Gastroesophageal sphincter (tissue), 3 donors: ENCODE data around the gene SYK.

Source experiments
- POLR2AphosphoS5 ChIP-seq: sonication (generic); formaldehyde crosslinking; IDR thresholded peaks from one replicate; pipeline ENCODE4 v1.6.1; 2017; ENCODE audit warnings: antibody characterized with exemption
- TF ChIP-seq, protein P1 (sequence below), 4 experiments: fragments of 200-600 bp in 2 of 4; fragments of 450-650 bp in 2 of 4; sonication (generic) in 1 of 4; IDR thresholded peaks; one replicate each; pipeline ENCODE4 v1.5.1; 2017 to 2019; ENCODE audit warnings: antibody characterized with exemption in 4 of 4, mild to moderate bottlenecking in 2 of 4, moderate library complexity in 2 of 4

DNA sequence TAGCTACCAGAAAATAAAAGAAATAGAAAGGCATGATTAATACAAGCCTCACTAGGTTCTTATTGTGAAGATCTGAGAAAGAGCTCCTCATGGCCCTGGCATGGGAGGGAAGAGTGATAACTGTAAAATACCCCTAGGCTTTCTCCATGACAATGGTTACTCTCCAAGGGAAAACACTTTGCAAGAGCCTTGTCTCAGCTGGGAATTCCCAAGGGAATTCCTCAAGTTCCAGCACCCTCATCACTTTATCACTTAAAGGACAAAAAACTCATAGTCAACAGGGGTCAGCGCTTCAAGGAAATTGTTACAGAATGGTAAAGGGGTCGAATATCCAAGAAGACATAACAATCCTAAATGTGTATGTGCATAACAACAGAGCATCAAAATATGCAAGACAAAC, 21.2 kb downstream of the SYK start:
- TF ChIP-seq, protein P1, sequence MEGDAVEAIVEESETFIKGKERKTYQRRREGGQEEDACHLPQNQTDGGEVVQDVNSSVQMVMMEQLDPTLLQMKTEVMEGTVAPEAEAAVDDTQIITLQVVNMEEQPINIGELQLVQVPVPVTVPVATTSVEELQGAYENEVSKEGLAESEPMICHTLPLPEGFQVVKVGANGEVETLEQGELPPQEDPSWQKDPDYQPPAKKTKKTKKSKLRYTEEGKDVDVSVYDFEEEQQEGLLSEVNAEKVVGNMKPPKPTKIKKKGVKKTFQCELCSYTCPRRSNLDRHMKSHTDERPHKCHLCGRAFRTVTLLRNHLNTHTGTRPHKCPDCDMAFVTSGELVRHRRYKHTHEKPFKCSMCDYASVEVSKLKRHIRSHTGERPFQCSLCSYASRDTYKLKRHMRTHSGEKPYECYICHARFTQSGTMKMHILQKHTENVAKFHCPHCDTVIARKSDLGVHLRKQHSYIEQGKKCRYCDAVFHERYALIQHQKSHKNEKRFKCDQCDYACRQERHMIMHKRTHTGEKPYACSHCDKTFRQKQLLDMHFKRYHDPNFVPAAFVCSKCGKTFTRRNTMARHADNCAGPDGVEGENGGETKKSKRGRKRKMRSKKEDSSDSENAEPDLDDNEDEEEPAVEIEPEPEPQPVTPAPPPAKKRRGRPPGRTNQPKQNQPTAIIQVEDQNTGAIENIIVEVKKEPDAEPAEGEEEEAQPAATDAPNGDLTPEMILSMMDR (IDR thresholded peaks at IDR 0.05), result no peak
- TF ChIP-seq POLR2AphosphoS5, result no peak
